ENCODE data around the gene LOXL3.

GRCh38 chr2:74571058-74571457, 17.3 kb upstream of the LOXL3 start:
- no peak for TF ChIP-seq CTCF (conservative IDR thresholded peaks at IDR 0.05; ENCODE audit: low read depth, low read length)
- no peak for TF ChIP-seq EZH2 (IDR thresholded peaks at IDR 0.05; ENCODE audit: borderline replicate concordance, low read depth, low read length, poor library complexity, severe bottlenecking)
